GM19463 (cell line): ENCODE data around the gene TYROBP.
"Not testable (repeated sequence)": the region's sequence is repeated elsewhere in the genome, so short reads cannot be mapped to it uniquely, and the experiment has no call there.

Experiments used
- ATAC-seq: cut with Tn5 transposase; IDR thresholded peaks from one replicate; pipeline ENCODE4 v1.9.1; 2021; ENCODE audit warnings: mild to moderate bottlenecking, moderate library complexity; ENCODE audit not compliant: unreplicated experiment

TYROBP gene

DNA sequence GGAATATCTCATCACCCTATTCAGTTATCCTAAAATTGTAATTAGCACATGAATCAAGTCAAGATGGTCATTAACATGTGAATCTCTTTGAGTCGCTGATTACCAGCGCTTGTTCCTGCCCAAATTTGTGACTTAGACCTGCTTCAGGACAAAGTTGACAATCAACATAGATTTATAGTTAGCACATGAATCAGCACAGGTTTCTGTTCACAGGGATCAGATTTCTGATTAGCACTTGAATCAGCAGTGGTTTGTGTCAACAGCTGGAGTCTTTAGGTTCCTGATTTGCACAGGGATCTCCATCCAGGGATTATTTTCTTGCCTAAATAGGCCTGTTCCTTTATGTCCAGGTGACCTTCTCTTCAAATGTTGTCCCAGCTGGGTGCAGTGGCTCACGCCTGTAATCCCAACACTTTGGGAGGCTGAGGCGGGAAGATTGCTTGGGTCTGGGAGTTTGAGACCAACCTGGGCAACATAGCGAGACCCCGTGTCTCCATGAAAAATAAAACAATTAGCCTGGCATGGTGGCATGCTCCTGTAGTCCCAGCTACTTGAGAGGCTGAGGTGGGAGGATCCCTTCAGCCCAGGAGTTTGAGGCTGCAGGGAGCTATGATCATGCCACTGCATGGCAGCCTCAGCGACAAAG, 24.3 kb upstream of the TYROBP start:
- ATAC-seq: no peak

- ATAC-seq: no peak
These were observed 23.7 kb upstream of the TYROBP start for GRCh38 chr19:35931874-35932202.

GRCh38 chr19:35931161-35931873, 23.2 kb upstream of the TYROBP start:
- ATAC-seq: peak; percentile 94

GRCh38 chr19:35929876-35930275, 21.8 kb upstream of the TYROBP start:
- ATAC-seq: no peak

DNA sequence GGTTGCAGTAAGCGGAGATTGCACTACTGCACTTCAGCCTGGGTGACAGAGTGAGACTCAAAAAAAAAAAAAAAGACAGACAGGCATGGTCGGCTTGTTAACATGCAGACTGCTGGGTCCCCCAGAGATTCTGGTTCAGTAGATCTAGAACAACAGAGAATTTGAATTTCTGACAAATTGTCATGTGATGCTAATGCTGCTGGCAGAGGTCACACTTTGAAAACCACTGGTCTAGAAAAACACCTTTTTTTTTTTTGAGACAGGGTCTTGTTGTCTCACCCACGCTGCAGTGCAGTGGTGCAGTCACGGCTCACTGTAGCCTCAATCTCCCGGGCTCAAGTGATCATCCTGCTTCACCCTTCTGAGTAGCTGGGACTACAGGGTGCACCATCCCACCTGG, 20.4 kb upstream of the TYROBP start:
- ATAC-seq: no peak

DNA sequence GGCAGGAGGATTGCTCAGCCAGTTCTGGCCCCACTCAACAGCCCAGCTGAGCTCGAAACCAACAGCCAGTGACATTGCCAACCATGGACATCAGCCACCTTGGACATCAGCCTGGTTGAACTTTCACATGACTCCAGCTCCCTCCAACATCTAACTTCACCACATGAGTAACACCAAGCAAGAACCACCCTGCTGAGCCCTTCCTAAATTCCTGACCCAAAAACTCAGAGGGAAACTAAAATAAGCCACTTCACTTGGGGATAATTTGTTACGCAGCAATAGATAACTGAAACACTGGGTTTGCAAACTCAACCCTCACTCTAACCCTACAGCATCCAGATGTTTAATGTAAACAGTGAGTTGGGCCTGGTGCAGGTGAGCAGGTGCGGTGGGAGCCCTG, 17.4 kb upstream of the TYROBP start:
- no peak for ATAC-seq

GRCh38 chr19:35921012-35921411, 12.9 kb upstream of the TYROBP start:
- no peak for ATAC-seq

- no peak for ATAC-seq
These were observed 11.2 kb upstream of the TYROBP start for GRCh38 chr19:35919306-35919705.

GRCh38 chr19:35915443-35915842, 7.3 kb upstream of the TYROBP start:
- no peak for ATAC-seq

- ATAC-seq: no peak
These were observed 5.5 kb upstream of the TYROBP start for GRCh38 chr19:35913589-35913988.

DNA sequence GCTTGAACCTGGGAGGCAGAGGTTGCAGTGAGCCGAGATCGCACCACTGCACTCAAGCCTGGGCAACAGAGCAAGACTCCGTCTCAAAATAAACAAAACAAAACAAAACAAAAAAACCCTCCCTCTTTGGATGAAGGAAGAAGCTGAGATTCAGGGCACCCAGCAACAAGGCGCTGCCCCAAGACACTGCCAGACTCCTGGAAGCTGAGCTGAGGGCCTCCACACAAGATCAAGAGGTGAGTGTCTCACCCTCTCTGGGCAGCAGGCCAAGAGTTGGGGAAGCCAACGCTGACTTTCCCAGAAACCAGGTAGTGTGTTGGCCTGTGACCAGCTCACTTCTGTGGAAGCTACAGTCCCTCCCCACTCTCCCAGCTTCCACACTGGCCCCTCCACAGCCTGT, 3.7 kb upstream of the TYROBP start:
- ATAC-seq: no peak

DNA sequence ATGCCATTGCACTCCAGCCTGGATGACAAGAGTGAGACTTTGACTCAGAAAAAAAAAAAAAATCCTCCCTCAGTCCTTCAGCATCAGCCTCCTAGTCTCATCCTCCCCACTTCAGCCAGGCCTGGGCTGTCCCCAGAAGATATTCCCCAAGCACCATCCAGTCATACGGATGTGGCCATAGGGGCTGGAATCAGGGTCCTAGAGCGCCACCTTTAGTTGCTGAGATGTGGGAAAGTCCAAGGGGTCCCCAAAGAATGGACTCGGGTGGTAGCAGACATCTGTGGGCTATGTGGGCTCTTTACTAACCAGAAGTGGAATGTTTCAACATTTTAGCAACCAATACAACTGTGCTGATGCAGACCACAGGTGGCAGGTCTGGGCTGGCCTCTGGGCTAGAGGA, 3.1 kb upstream of the TYROBP start:
- ATAC-seq: no peak

DNA sequence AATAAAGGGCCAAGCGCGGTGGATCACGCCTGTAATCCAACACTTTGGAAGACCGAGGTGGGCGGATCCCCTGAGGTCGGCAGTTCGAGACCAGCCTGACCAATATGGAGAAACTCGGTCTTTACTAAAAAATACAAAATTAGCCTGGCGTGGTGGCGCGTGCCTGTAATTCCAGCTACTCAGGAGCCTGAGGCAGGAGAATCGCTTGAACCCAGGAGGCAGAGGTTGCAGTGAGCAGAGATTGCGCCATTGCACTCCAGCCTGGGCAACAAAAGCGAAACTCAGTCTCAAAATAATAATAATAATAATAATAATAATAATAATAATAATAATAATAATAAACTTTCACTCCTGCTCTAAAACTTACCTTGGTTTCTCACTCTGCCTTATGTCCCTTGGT, 2.3 kb upstream of the TYROBP start:
- not testable (repeated sequence) for ATAC-seq

GRCh38 chr19:35909684-35910035, 1.6 kb upstream of the TYROBP start:
- ATAC-seq: peak; percentile 7

GRCh38 chr19:35908973-35909683, 1.0 kb upstream of the TYROBP start:
- ATAC-seq: peak; percentile 60

DNA sequence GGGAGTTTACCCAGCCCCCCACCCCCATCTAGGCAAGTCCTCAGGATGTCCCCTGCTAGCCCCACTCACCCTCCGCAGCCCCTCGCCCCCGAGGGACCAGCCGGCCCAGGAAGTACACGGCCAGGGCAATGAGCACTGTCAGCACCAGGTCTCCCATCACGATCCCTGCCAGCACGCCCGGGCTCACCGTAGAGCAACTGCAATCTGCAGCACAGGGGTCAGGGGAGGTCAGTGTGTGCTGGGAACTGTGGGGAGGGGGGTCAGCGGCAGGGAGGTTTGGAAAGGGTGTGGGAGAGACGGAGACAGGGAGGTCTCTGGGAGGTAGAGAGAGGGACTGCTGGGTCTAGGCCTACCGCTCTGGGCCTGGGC, 734 bp downstream of the TYROBP start:
- ATAC-seq: no peak

- ATAC-seq: no peak
These were observed 2.8 kb downstream of the TYROBP start for GRCh38 chr19:35905178-35905727.

DNA sequence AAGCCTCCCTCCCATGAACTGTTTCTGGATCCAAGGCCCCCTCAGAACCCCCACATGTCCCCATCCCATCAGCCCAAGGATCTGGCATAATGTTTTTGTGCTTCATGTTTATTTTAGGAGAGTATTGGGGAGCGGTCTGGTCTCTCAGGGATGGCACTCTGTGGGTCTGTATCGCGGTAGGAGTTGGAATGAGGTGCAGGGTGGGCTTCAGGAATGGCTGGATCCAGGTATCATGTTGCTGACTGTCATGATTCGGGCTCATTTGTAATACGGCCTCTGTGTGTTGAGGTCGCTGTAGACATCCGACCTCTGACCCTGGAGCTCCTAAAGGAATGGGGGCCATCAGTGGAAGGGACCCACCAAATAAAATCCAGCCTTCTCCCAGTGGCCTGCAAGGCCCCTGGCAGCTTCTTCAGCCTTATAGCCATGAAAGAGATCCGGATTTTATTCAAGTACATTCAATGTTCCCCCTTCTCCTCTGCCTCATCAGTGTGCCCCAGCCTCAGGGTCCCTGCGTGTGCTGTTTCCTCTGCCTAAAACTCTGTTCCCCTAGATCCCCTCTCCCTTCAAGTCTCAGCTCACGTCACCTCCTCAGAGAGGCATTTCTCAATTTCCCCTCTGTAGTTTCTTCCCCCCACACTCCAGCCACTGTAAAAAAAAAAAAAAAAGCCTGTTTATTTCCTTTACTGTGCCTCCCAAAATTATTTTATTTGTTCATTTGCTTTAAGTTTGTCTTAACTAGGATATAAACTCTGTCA, 3.6 kb downstream of the TYROBP start:
- no peak for ATAC-seq

DNA sequence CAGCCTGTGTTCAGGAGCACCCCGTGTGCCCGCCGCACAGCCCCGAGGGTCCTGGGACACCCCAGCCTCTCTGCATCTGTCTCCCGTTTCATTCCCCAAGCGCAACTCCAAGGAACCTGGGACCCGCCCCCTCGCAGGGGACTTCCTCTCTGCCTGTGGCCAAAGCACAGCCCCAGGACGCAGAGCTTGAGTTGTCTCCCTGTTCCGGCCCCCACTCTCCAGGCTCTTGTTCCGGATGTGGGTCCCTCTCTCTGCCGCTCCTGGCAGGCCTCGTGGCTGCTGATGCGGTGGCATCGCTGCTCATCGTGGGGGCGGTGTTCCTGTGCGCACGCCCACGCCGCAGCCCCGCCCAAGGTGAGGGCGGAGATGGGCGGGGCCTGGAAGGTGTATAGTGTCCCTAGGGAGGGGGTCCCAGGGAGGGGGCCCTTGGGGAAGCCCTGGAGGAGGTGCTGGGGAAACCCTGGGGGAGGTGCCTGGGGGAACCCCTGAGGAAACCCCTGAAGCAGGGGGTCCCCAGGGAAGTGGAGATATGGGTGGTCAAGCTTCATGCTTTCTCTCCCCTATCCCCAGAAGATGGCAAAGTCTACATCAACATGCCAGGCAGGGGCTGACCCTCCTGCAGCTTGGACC, 4.4 kb downstream of the TYROBP start:
- peak; percentile 50 for ATAC-seq

GRCh38 chr19:35902870-35903475, 5.1 kb downstream of the TYROBP start:
- ATAC-seq: no peak
